ENCODE results near the gene GPI.
"Not testable (repeated sequence)": the region's sequence is repeated elsewhere in the genome, so short reads cannot be mapped to it uniquely, and the experiment has no call there.

The GPI gene

DNA sequence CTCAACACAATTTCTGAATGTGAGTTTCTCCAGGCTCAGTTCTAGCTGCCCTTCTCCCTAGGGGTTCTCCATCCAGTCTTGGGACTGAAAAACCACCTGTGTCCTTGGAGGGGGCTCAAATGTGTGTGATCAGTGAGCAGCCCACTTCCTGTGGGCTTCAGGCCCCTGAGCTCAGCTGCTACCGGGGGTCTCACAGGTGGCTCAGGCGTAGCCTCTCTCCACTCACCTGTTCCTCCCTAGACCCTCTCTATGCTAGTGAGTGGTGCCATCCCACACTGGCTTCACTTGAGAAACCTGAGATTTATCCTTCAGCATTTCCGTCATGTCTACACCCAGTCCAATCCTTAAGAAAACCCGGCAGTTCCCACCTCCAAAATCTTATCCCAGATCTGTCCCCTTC, 39.8 kb upstream of the GPI start:
- DNase-seq (ENCODE audit: low read depth), result no peak
- H3K4me3 ChIP-seq (ENCODE audit: low read depth, low read length), result no peak overlapping the region
- TF ChIP-seq, protein P1, sequence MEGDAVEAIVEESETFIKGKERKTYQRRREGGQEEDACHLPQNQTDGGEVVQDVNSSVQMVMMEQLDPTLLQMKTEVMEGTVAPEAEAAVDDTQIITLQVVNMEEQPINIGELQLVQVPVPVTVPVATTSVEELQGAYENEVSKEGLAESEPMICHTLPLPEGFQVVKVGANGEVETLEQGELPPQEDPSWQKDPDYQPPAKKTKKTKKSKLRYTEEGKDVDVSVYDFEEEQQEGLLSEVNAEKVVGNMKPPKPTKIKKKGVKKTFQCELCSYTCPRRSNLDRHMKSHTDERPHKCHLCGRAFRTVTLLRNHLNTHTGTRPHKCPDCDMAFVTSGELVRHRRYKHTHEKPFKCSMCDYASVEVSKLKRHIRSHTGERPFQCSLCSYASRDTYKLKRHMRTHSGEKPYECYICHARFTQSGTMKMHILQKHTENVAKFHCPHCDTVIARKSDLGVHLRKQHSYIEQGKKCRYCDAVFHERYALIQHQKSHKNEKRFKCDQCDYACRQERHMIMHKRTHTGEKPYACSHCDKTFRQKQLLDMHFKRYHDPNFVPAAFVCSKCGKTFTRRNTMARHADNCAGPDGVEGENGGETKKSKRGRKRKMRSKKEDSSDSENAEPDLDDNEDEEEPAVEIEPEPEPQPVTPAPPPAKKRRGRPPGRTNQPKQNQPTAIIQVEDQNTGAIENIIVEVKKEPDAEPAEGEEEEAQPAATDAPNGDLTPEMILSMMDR (IDR thresholded peaks at IDR 0.05; ENCODE audit: low read depth, low read length), result no peak
- TF ChIP-seq, protein P2, sequence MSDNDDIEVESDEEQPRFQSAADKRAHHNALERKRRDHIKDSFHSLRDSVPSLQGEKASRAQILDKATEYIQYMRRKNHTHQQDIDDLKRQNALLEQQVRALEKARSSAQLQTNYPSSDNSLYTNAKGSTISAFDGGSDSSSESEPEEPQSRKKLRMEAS (IDR thresholded peaks at IDR 0.05; ENCODE audit: low read depth, low read length), result no peak
- TF ChIP-seq POLR2A (IDR thresholded peaks at IDR 0.05; ENCODE audit: extremely low read depth, insufficient read length) (no peak), MYC (IDR thresholded peaks at IDR 0.05; ENCODE audit: low read depth, low read length) (no peak)

DNA sequence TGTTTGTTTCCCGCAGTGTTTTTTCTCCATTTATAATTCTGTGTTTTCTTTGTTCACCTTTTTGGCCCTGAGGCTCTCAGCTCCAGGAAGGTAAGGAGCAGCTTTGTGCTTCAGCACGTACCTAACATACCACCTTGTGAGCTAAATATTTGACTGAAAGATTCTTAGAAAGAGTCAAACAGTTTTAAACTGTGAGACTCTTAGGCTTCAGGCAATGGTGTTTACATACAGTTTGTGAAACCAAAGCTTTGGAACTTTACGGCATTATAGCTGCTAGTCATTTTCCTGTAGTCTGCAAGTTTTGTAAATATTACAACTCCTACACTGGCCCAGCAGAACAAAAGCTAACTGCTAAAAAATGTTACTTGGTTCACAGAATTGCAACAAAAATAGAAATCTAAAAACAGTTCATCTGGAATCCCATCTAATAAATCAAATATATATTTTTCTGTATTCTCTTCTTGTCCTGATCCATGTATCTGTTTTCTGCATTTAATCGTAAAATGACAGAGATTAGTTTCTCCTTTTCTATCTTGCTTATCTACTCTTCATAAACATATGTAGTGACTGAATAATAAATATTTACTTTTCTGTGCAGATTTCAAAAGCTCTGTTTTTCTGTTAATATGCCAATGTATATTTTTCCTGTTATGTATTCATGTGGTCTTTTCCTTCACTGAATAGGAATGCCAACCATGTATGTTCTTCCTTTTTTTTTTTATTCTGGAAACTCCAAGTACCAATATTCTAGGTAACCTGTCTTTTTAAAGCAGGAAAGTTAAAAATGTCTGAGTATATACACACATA, 38.8 kb upstream of the GPI start:
- H3K4me3 ChIP-seq (ENCODE audit: low read depth, low read length), result no peak overlapping the region
- TF ChIP-seq, protein P2 (IDR thresholded peaks at IDR 0.05; ENCODE audit: low read depth, low read length), result no peak
- TF ChIP-seq, protein P1 (IDR thresholded peaks at IDR 0.05; ENCODE audit: low read depth, low read length), result no peak
- no peak for TF ChIP-seq POLR2A (IDR thresholded peaks at IDR 0.05; ENCODE audit: extremely low read depth, insufficient read length)
- TF ChIP-seq MYC (IDR thresholded peaks at IDR 0.05; ENCODE audit: low read depth, low read length), result no peak
- no peak for DNase-seq (ENCODE audit: low read depth)

DNA sequence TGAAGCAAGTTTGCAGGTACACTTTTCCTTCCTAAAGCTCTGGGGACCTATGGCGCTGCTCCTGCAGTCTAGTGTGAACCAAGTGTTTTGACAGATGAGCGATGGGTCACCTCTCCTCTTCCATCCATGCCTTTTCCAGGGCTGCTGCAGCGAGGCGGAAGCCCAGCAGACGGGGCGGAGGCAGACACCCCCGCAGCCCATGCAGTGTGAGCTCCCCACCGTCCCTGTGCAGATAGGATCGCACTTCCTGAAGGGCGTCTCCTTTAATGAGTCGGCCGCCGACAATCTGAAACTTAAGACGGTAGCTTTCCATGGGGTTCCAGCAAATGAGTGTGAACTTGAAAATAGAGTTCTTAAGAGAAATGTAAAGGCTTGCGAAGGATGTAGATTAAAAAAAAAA, 37.1 kb upstream of the GPI start:
- TF ChIP-seq MYC (IDR thresholded peaks at IDR 0.05; ENCODE audit: low read depth, low read length) (no peak), POLR2A (IDR thresholded peaks at IDR 0.05; ENCODE audit: extremely low read depth, insufficient read length) (no peak)
- TF ChIP-seq, protein P2 (IDR thresholded peaks at IDR 0.05; ENCODE audit: low read depth, low read length), result no peak
- TF ChIP-seq, protein P1 (IDR thresholded peaks at IDR 0.05; ENCODE audit: low read depth, low read length), result no peak
- DNase-seq (ENCODE audit: low read depth), result no peak
- H3K4me3 ChIP-seq (ENCODE audit: low read depth, low read length), result no peak overlapping the region

DNA sequence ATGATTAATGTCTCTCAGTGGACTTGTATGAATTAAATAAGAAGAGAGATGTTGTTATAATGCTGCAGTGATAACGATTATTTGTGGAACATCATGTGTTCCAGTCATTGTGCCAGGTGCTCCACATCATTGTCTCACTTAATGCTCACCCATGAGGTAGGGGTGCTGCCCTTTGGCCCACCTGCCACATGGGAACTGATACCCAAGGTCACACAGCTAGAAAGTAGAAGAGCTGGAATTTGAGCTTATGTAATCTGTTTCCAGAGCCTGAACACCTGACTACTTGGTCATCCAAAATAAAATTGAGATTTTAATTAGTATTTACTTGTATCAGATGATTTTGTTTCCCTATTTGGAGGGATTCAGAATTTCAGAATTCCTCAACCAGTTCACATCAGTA, 36.0 kb upstream of the GPI start:
- no peak for DNase-seq (ENCODE audit: low read depth)
- TF ChIP-seq, protein P1 (IDR thresholded peaks at IDR 0.05; ENCODE audit: low read depth, low read length), result no peak
- TF ChIP-seq MYC (IDR thresholded peaks at IDR 0.05; ENCODE audit: low read depth, low read length) (no peak), POLR2A (IDR thresholded peaks at IDR 0.05; ENCODE audit: extremely low read depth, insufficient read length) (no peak)
- TF ChIP-seq, protein P2 (IDR thresholded peaks at IDR 0.05; ENCODE audit: low read depth, low read length), result no peak
- no peak overlapping the region for H3K4me3 ChIP-seq (ENCODE audit: low read depth, low read length)

DNA sequence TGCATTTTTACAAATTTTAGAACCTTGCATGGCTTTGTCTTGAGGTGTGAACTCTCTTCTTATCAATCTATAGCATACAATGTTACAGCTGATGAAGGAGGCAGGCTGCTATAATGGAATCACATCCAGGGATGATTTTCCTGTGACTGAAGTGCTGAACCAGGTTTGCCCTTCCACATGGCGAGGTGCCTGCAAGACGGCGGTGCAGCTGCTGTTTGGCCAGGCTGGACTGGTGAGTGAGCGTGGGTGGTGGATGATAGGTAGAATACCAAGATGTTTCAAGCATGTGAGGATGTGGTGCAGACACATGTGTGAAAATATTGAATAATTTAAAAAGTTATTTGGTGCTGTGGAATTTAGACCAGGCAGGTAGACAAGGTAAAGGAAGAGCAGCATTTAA, 34.9 kb upstream of the GPI start:
- no peak for DNase-seq (ENCODE audit: low read depth)
- no peak overlapping the region for H3K4me3 ChIP-seq (ENCODE audit: low read depth, low read length)
- TF ChIP-seq, protein P1 (IDR thresholded peaks at IDR 0.05; ENCODE audit: low read depth, low read length), result no peak
- TF ChIP-seq MYC (IDR thresholded peaks at IDR 0.05; ENCODE audit: low read depth, low read length) (no peak), POLR2A (IDR thresholded peaks at IDR 0.05; ENCODE audit: extremely low read depth, insufficient read length) (no peak)
- TF ChIP-seq, protein P2 (IDR thresholded peaks at IDR 0.05; ENCODE audit: low read depth, low read length), result no peak

DNA sequence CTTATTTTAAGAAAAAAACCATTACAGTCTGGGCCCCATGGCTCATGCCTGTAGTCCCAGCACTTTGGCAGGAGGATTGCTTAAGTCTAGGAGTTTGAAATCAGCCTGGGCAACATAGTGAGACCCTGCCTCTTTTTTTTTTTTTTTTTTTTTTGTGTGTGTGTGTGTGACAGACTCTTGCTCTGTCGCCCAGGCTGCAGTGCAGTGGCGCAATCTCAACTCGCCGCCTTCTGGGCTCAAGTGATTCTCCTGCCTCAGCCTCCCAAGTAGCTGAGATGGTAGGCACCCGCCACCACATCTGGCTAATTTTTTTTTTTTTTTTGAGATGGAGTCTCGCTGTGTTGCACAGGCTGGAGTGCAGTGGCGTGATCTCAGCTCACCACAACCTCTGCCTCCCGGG, 34.4 kb upstream of the GPI start:
- not testable (repeated sequence) for H3K4me3 ChIP-seq (ENCODE audit: low read depth, low read length); DNase-seq (ENCODE audit: low read depth)

DNA sequence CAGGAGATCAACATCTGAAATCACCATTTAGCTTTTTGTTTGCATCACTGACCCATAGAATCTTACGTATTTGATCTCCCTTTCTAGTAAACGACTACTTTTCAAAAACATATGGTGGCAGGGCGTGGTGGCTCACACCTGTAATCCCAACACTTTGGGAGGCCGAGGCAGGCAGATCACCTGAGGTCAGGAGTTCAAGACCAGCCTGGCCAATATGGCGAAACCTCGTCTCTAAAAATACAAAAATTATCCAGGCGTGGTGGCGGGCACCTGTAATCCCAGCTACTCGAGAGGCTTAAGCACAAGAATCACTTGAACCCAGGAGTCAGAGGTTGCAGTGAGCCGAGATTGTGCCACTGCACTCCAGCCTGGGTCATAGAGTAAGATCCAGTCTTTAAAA, 33.4 kb upstream of the GPI start:
- not testable (repeated sequence) for DNase-seq (ENCODE audit: low read depth); H3K4me3 ChIP-seq (ENCODE audit: low read depth, low read length)
